Lung (tissue), 12 donors: Measurements from ENCODE around the gene PARP16. TPM values are rescaled to one million over a fixed set of nuclear protein-coding genes. Genes with fewer than 3 reads are reported as not detected.

Experiments
- ATAC-seq: fragments of 200-7000 bp; cut with Tn5 transposase; one replicate; pipeline ENCODE4 v1.9.1; 2020; ENCODE audit warnings: moderate number of reproducible peaks; ENCODE audit not compliant: insufficient read depth, low FRiP score
- DNase-seq, 3 donors: peaks; one replicate each; pipeline ENCODE4 v3.0.0-alpha.2; 2013 to 2017
- H3K27ac ChIP-seq, 2 donors: one replicate each; pipeline ENCODE4 v1.5.1; 2013; ENCODE audit warnings: mild to moderate bottlenecking in 2 of 2, moderate library complexity in 2 of 2, control low read depth in 1 of 2, inconsistent platforms in 1 of 2, low read depth in 1 of 2, low read length in 1 of 2
- H3K27me3 ChIP-seq, 3 donors: one replicate each; pipeline ENCODE4 v1.5.1; 2013; ENCODE audit warnings: low read length in 2 of 3; ENCODE audit not compliant: control insufficient read depth in 3 of 3, insufficient read depth in 3 of 3
- H3K36me3 ChIP-seq, 4 donors: one replicate each; pipeline ENCODE4 v1.5.1; 2013; ENCODE audit warnings: low read length in 4 of 4, mild to moderate bottlenecking in 1 of 4, moderate library complexity in 1 of 4; ENCODE audit not compliant: control insufficient read depth in 4 of 4, insufficient read depth in 4 of 4
- H3K4me1 ChIP-seq, 5 donors: one replicate each; pipeline ENCODE4 v1.5.1; 2013; ENCODE audit warnings: low read length in 5 of 5, mild to moderate bottlenecking in 2 of 5, moderate library complexity in 1 of 5; ENCODE audit not compliant: control insufficient read depth in 5 of 5, insufficient read depth in 5 of 5
- H3K4me3 ChIP-seq: one replicate; pipeline ENCODE4 v1.5.1; 2013; ENCODE audit warnings: mild to moderate bottlenecking, control low read depth, moderate library complexity
- H3K9ac ChIP-seq, 2 donors: one replicate each; pipeline ENCODE4 v1.5.1; 2013; ENCODE audit warnings: low read length in 2 of 2, control low read depth in 1 of 2; ENCODE audit not compliant: insufficient read depth in 1 of 2
- H3K9me3 ChIP-seq, 4 donors: one replicate each; pipeline ENCODE4 v1.5.1; 2013; ENCODE audit warnings: low read length in 3 of 4, mild to moderate bottlenecking in 1 of 4, moderate library complexity in 1 of 4; ENCODE audit not compliant: control insufficient read depth in 4 of 4, insufficient read depth in 3 of 4
- CTCF ChIP-seq: IDR thresholded peaks from 2 replicates; pipeline ENCODE4 v1.5.1; 2012; ENCODE audit warnings: mild to moderate bottlenecking; ENCODE audit errors: control extremely low read depth, extremely low read depth
- WGBS, 2 donors: extraction: QIAGEN DNeasy Blood & Tissue Kit; methylation state at CpG; one replicate each; pipeline ENCODE4 v1.1.7; 2013; 5-methylcytosine and 5-hydroxymethylcytosine counted together
- polyA plus RNA-seq, 2 donors: library from polyadenylated mRNA; stranded (reverse); fragments of 200-250 nt; gene quantifications; one replicate each; pipeline ENCODE4 v1.2.1, GENCODE V29; 2013
- total RNA-seq, 2 donors: library from RNA; depleted of rRNA in 1 of 2; stranded (reverse); fragments of >200 nt in 1 of 2; gene quantifications; one replicate each; pipeline ENCODE4 v1.2.1, GENCODE V29; 2014 to 2021
- donor health status: control.
- donor health status: control.
- donor health status: Bipolar disorder and iron deficiency.
- donor health status: healthy.
- donor health status: DM: yes; HTN: yes; CAD: no.

The PARP16 gene
- total and polyA plus RNA-seq, 4 donors: 4.6 to 7.7 (median 6.3) TPM

DNA sequence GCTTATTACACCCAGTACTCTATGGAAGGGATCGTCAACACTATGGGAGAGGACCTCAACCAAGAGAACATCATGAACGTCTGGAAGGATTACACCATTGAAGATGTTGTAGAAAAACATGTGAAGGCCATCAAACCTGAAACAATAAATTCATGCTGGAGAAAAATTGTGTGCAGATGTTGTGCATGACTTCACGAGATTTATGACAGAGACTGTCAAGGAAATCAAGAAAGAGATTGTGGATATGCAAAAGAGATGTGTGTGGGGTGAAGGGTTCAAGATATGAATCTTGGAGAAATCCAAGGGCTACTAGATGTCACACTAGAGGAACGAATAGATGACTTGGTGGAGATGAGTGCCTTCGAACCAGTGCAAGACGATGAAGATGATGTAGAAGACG lies 3.5 kb upstream of the PARP16 start:
- no peak for ATAC-seq
- Histone ChIP-seq H3K4me3 (no peak overlapping the region), H3K9me3 (no peaks in the 10 kb centered on the region), H3K27ac (no peak overlapping the region), H3K27me3 (no peaks in the 10 kb centered on the region), H3K9ac (no peak overlapping the region), H3K4me1 (peaks cover 0 to 13% (median 3%) of the 10 kb centered on the region in 5 donors), H3K36me3 (no peaks in the 10 kb centered on the region)
- 90 to 94% methylated on average over 7 of the region's 7 CpGs for WGBS, 2 donors
- no peak for TF ChIP-seq CTCF
- DNase-seq: no peak

GRCh38 chr15:65289261-65289854 lies 2.7 kb upstream of the PARP16 start:
- Histone ChIP-seq H3K9me3 (no peaks in the 10 kb centered on the region), H3K27me3 (no peaks in the 10 kb centered on the region), H3K36me3 (no peaks in the 10 kb centered on the region), H3K27ac (no peak overlapping the region), H3K9ac (no peak overlapping the region), H3K4me3 (no peak overlapping the region), H3K4me1 (peaks cover 0 to 13% (median 3%) of the 10 kb centered on the region in 5 donors)
- WGBS, 2 donors: 64 to 90% methylated on average over 7 of the region's 7 CpGs
- TF ChIP-seq CTCF: no peak
- ATAC-seq: no peak
- no peak for DNase-seq

DNA sequence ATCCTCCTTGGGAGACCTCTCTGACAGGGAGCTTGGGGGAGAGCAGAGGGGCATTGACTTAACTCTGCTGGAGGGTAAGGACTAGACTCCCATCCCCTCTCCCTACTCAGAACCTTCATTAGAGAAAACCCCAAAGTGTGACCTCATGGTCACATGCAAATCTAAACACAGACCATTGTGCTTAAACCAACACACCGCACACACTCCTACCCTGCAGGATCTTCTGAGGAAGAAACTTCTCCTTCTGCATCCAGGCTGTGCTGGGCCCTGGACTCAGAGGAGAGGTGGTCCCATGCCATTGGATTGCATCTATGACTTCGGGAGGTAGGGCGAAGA lies 805 bp upstream of the PARP16 start:
- 87 to 89% methylated on average over 3 of the region's 3 CpGs for WGBS, 2 donors
- Histone ChIP-seq H3K9ac (no peak overlapping the region), H3K27ac (peak overlapping the region in 1 of 2 donors; percentile 81), H3K27me3 (no peaks in the 10 kb centered on the region), H3K4me3 (no peak overlapping the region), H3K9me3 (no peaks in the 10 kb centered on the region), H3K4me1 (peaks cover 0 to 13% (median 3%) of the 10 kb centered on the region in 5 donors), H3K36me3 (peaks cover 0 to 5% (median 1%) of the 10 kb centered on the region in 4 donors)
- no peak for TF ChIP-seq CTCF
- DNase-seq (peak; percentile 19 to 33 (median 32)), ATAC-seq (no peak)
